ENCODE results near the gene KCTD21.

DNA sequence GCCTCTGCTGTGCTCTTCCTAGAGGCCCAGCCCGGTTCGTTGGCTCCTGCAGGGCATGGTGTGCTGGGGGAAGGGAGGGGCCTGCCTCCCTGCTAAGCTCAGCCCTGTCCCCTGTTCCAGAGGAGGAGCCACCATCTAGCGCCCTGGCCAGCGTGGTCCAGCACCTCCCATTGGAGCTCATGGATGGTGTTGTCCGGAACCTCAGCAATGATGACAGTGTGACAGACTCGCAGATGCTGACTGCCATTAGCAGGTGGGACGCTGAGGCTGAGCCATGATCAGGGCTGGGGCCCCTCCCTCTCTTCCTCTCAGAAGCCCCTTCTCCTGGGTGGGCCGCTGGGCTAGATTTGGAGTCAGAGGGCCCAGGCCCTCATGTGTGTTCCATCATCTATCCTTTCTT is 9.4 kb upstream of the KCTD21 start:
- TF ChIP-seq, protein P1, sequence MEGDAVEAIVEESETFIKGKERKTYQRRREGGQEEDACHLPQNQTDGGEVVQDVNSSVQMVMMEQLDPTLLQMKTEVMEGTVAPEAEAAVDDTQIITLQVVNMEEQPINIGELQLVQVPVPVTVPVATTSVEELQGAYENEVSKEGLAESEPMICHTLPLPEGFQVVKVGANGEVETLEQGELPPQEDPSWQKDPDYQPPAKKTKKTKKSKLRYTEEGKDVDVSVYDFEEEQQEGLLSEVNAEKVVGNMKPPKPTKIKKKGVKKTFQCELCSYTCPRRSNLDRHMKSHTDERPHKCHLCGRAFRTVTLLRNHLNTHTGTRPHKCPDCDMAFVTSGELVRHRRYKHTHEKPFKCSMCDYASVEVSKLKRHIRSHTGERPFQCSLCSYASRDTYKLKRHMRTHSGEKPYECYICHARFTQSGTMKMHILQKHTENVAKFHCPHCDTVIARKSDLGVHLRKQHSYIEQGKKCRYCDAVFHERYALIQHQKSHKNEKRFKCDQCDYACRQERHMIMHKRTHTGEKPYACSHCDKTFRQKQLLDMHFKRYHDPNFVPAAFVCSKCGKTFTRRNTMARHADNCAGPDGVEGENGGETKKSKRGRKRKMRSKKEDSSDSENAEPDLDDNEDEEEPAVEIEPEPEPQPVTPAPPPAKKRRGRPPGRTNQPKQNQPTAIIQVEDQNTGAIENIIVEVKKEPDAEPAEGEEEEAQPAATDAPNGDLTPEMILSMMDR (IDR thresholded peaks at IDR 0.05): no peak
- no peak for TF ChIP-seq EP300 (IDR thresholded peaks at IDR 0.05)
- no peak for TF ChIP-seq POLR2AphosphoS5 (IDR thresholded peaks at IDR 0.05)
- TF ChIP-seq POLR2A (IDR thresholded peaks at IDR 0.05): no peak
